Neural crest cell (in vitro differentiated cells): ENCODE measurements around the gene C12orf56. TPM values are rescaled to one million over a fixed set of nuclear protein-coding genes. Genes with fewer than 3 reads are reported as not detected.
"Not testable (repeated sequence)": the region's sequence is repeated elsewhere in the genome, so short reads cannot be mapped to it uniquely, and the experiment has no call there.

Source experiments
- DNase-seq: peaks from one replicate; pipeline ENCODE4 v3.0.0; 2021; ENCODE audit warnings: low read depth, mixed read lengths, low spot score
- H3K27ac Mint-ChIP-seq: one replicate; pipeline ENCODE4 v1.8.0; 2021; ENCODE audit warnings: mild to moderate bottlenecking, mixed read lengths; ENCODE audit not compliant: unreplicated experiment
- H3K27me3 Mint-ChIP-seq: 2 replicates; pipeline ENCODE4 v1.8.0; 2021; ENCODE audit warnings: low read depth, mild to moderate bottlenecking, mixed read lengths
- H3K36me3 Mint-ChIP-seq: 2 replicates; pipeline ENCODE4 v1.8.0; 2021; ENCODE audit warnings: low read depth, mild to moderate bottlenecking, mixed read lengths
- H3K4me1 Mint-ChIP-seq: 2 replicates; pipeline ENCODE4 v1.8.0; 2021; ENCODE audit warnings: mixed read lengths
- H3K4me3 Mint-ChIP-seq: one replicate; pipeline ENCODE4 v1.8.0; 2021; ENCODE audit warnings: mild to moderate bottlenecking, mixed read lengths
- H3K9me3 Mint-ChIP-seq: 2 replicates; pipeline ENCODE4 v1.8.0; 2021; ENCODE audit warnings: mixed read lengths
- total RNA-seq: library from RNA; stranded (reverse); gene quantifications from 2 replicates; pipeline ENCODE4 v1.2.1, GENCODE V29; 2021
- TF ChIP-seq, protein P1 (sequence below): fragments of 200-600 bp; sonication (generic); conservative IDR thresholded peaks from 2 replicates; pipeline ENCODE4 v1.5.0; 2021; ENCODE audit warnings: antibody characterized with exemption, mild to moderate bottlenecking

The C12orf56 gene
- total RNA-seq, 1 donor from 2014 or later: 0.51 TPM

DNA sequence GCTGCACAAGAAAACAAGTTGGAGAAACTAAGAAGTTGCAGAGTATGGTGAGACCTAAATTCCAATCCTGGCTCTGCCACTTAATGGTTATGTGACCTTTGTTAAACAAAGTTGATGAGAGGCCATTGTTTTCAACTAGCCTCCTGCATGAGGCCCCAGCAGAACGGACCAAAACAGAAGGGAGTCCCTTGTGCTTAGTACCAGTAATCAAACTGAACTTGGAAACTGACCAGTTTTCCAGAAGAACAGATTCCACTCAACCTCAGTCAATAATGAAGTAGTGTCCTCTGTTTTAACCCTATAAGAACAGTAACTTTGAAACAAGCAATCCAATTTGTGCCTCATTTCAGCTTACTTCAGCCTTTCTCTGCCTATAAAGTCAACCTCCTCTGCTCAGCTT, 69.9 kb downstream of the C12orf56 start:
- Mint-ChIP-seq H3K9me3 (peaks cover 4% of the 10 kb centered on the region), H3K4me3 (no peak overlapping the region), H3K27me3 (no peaks in the 10 kb centered on the region), H3K36me3 (no peaks in the 10 kb centered on the region), H3K27ac (no peak overlapping the region), H3K4me1 (peaks cover 22% of the 10 kb centered on the region)
- no peak for DNase-seq
- TF ChIP-seq, protein P1, sequence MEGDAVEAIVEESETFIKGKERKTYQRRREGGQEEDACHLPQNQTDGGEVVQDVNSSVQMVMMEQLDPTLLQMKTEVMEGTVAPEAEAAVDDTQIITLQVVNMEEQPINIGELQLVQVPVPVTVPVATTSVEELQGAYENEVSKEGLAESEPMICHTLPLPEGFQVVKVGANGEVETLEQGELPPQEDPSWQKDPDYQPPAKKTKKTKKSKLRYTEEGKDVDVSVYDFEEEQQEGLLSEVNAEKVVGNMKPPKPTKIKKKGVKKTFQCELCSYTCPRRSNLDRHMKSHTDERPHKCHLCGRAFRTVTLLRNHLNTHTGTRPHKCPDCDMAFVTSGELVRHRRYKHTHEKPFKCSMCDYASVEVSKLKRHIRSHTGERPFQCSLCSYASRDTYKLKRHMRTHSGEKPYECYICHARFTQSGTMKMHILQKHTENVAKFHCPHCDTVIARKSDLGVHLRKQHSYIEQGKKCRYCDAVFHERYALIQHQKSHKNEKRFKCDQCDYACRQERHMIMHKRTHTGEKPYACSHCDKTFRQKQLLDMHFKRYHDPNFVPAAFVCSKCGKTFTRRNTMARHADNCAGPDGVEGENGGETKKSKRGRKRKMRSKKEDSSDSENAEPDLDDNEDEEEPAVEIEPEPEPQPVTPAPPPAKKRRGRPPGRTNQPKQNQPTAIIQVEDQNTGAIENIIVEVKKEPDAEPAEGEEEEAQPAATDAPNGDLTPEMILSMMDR: no peak

DNA sequence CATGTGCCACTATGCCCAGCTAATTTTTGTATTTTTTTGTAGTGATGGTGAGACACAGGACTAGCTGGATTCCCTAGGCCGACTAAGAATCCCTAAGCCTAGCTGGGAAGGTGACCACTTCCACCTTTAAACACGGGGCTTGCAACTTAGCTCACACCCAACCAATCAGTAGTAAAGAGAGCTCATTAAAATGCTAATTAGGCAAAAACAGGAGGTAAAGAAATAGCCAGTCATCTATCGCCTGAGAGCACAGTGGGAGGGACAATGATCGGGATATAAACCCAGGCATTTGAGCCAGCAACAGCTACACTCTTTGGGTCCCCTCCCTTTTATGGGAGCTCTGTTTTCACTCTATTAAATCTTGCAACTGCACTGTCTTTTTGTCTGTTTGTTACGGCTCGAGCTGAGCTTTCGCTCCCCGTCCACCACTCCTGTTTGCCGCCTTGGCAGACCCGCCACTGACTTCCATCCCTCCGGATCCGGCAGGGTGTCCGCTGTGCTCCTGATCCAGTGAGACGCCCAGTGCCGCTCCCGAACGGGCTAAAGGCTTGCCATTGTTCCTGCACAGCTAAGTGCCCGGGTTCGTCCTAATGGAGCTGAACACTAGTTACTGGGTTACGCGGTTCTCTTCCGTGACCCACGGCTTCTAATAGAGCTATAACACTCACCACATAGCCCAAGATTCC, 70.9 kb downstream of the C12orf56 start:
- Mint-ChIP-seq H3K4me1 (peaks cover 22% of the 10 kb centered on the region), H3K27ac (peak overlapping the region; percentile 83)
- H3K4me3 Mint-ChIP-seq, H3K9me3 Mint-ChIP-seq, DNase-seq, H3K36me3 Mint-ChIP-seq, H3K27me3 Mint-ChIP-seq: not testable (repeated sequence)

DNA sequence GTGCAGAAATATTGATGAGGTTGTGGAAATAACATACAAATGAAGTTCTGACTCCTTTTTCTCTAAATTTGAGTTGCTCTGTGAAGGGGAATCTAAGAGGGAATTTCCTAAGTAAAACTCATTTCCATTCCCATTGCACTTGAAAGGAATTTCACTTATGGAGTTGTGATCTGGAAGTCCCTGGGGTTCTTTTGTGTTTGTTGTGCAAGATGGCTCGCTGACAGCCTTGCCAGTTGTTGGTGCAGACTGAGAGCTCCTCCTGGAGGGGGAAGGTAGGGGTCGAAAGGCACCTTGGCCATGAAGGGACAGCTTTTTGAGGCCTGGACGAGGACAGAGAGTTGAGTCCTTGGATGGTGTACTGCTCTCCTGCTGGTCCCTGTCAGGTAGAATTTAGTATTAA, 72.0 kb downstream of the C12orf56 start:
- Mint-ChIP-seq H3K36me3 (no peaks in the 10 kb centered on the region), H3K27me3 (no peaks in the 10 kb centered on the region), H3K4me1 (peaks cover 22% of the 10 kb centered on the region), H3K27ac (peak overlapping the region; percentile 68), H3K4me3 (no peak overlapping the region), H3K9me3 (peaks cover 4% of the 10 kb centered on the region)
- TF ChIP-seq, protein P1: no peak
- peak; percentile 3 for DNase-seq

DNA sequence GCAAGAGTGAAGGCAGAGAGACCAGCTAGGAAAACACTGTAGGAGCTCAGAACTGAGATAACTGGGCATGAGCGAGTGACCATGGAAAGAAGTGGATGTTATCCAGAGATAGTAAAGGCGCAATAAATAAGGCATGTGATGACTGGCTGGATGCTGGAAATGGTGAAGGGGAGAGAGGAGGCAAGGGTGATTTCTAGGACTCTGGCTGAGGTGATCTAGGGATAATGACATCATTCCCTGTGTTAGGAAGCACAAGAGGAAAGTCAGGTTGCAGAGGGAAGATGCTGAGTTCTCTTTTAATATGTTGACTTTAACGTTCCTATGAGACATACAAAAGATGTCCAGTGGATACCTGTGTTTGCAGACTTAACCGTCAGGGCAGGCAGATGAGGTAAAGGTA, 78.7 kb downstream of the C12orf56 start:
- H3K36me3 Mint-ChIP-seq: no peaks in the 10 kb centered on the region
- H3K27me3 Mint-ChIP-seq: no peaks in the 10 kb centered on the region
- no peak overlapping the region for H3K4me3 Mint-ChIP-seq
- no peaks in the 10 kb centered on the region for H3K9me3 Mint-ChIP-seq
- no peak overlapping the region for H3K27ac Mint-ChIP-seq
- DNase-seq: no peak
- H3K4me1 Mint-ChIP-seq: no peaks in the 10 kb centered on the region
- TF ChIP-seq, protein P1: no peak

DNA sequence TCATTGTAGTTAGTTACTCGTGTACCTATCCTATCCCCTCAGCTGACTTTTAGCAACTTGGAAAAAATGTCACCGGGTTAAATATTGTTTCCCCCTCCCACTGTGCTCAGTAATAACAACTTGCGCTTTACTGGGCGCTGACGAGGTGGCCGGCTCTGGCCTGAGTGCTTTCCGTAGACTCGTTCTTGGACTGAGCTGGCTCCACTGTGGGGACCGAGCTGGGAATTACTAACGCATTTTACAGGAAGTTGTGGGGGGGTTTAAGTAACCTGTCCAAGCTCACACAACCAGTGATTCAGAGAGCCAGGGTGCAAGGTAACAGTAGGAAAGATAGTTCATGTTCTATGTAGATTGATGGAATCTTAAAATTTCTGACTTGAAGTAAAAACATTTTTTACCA, 86.0 kb downstream of the C12orf56 start:
- H3K27ac Mint-ChIP-seq: no peak overlapping the region
- TF ChIP-seq, protein P1: no peak
- no peaks in the 10 kb centered on the region for H3K4me1 Mint-ChIP-seq
- DNase-seq: no peak
- H3K9me3 Mint-ChIP-seq: peaks cover 2% of the 10 kb centered on the region
- H3K4me3 Mint-ChIP-seq: no peak overlapping the region
- no peaks in the 10 kb centered on the region for H3K36me3 Mint-ChIP-seq
- no peaks in the 10 kb centered on the region for H3K27me3 Mint-ChIP-seq

DNA sequence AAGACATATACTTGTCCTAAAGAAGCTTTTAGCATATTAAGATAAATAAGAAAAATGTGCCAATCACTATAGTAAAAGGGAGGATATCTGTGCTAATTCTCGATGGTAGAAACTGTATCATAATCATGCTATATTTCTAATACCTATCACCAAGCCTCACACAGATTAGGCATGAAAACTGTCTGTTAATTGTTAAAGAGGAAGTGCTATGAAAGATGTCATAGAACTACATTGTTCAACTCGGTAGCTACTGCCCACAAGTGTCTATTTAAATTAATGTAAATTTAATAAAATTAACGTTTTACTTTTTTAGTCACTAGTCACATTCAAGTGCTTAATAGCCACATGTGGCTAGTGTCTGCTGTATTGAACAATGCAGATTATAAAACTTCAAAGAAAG, 90.9 kb downstream of the C12orf56 start:
- no peaks in the 10 kb centered on the region for H3K36me3 Mint-ChIP-seq
- H3K4me3 Mint-ChIP-seq: no peak overlapping the region
- H3K27me3 Mint-ChIP-seq: no peaks in the 10 kb centered on the region
- H3K9me3 Mint-ChIP-seq: peaks cover 2% of the 10 kb centered on the region
- H3K4me1 Mint-ChIP-seq: no peaks in the 10 kb centered on the region
- H3K27ac Mint-ChIP-seq: no peak overlapping the region
- no peak for DNase-seq
- TF ChIP-seq, protein P1: no peak
